Adrenal gland (tissue), 5 donors: ENCODE results near the gene GALNT10.

Experiments
- CTCF ChIP-seq, 6 experiments: fragments of 450-650 bp in 4 of 6; fragments of 200-600 bp in 2 of 6; sonication (generic) in 1 of 6; IDR thresholded peaks; 1 replicate in 5 of 6; 2 replicates in 1 of 6; pipeline versions ENCODE4 v1.5.1 to v1.8.0; 2016 to 2021; ENCODE audit warnings: antibody characterized with exemption in 6 of 6, mild to moderate bottlenecking in 2 of 6, moderate library complexity in 1 of 6
- POLR2A ChIP-seq, 2 donors: fragments of 450-650 bp; IDR thresholded peaks; one replicate each; pipeline ENCODE4 v1.6.1; 2017; ENCODE audit warnings: antibody characterized with exemption in 2 of 2, mild to moderate bottlenecking in 2 of 2, moderate library complexity in 1 of 2
- donor health status: DM: no; HTN: no; CAD: no.

- TF ChIP-seq CTCF (IDR thresholded peaks at IDR 0.05) (no peak), POLR2A (IDR thresholded peaks at IDR 0.05) (no peak)
These were observed 74.8 kb downstream of the GALNT10 start for GRCh38 chr5:154265197-154265773.
